HG03025 (cell line): ENCODE results near the gene AMER3.

Experiments used
- ATAC-seq: cut with Tn5 transposase; IDR thresholded peaks from one replicate; pipeline ENCODE4 v1.9.1; 2021; ENCODE audit warnings: mild to moderate bottlenecking, moderate library complexity; ENCODE audit not compliant: unreplicated experiment, low FRiP score

The AMER3 gene

DNA sequence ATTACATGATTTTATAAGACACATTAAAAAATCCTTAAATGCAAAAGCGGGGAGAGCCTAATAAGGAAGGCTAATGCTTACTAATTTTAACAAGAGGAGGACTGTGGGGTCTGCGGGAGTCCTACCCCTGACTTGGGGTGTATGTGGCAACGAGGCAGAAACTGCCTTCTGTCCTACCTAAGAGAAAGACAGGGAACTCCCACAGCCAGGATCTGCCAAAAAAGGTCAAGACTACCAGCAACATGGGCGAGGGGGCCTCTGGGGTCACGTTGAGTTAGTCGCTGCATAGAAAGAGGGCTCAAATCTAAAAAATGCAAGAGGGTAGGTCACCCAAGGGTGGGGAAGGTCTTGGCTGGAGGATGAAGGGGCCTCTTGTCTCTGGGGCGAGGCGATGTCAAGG is 529 bp upstream of the AMER3 start:
- no peak for ATAC-seq

DNA sequence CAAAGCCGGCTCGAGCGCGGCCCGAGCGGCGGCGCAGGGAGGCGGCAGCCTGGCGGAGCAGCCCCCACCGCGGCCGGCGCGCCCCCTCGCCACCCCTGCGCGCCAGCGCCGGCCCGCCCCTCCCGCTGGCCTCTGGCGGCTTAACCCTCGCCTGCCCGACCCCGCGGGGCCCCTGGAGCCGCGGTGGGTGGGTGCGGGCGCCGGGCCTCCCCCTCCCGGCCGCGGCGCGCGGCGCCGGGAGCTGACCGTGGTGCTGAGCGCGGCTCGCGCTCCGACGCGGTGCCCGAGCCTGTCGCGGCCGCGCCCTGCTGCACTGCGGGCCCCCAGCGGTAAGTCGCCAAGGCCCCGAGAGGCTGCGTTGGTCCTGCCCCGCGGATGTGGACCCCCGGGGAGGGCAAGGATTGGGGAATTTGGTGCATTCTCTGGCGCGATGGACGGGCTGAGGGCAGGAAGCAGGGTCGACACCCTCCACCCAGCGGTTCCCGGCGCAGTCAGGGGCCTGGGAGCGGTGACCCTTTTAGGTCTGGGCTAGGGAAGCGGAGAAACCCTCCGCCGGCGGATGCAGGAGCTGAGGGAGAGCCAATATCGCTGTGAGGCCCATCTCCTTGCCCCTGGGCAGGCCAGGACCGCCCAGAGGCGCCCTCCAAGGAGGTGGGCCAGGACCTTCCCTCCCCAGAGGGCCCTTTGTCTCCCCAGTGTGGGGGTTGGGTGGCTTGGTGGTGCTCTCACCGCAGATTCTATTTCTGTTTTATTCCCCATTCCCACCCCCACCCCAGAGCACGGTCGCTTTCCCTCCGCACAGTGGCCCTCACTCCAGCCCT is 923 bp downstream of the AMER3 start:
- ATAC-seq, result no peak

DNA sequence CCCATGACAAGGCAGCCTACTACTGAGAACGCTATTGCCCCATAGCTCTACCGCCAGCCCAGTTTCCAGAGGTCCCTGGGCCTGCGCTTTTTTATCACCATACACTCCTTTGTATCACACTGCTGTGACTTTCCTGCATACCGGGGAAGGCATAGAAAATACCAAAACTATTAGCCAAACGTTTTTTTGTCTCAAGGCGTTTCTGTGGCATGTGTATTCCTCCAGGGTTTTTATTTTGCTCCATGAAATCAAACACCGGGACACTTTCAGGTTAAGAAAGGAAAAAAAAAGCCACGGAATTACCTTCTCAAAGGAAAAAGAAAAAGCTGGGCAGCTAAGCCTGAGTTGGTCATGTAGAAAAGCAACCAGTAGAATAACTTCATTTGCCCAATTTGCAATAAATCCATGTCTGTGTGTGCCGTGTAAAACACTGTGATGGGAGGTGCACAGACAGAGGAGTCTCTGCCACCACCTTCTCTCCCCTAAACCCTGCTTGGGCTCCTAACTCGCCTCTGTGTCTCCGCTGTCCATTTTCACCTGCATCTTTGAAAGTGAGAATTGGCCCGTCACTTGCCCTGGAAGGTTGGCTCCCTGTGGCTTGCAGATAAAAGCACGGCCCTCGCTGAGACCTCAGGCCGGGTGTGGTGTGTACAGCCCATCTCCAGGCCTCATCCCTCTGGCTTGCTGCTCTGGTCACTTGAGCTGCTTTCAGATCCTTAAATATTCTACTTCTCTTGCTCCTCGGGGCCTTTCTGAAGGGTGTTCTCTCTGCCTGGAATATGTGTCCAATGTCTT is 1.7 kb downstream of the AMER3 start:
- ATAC-seq, result no peak

DNA sequence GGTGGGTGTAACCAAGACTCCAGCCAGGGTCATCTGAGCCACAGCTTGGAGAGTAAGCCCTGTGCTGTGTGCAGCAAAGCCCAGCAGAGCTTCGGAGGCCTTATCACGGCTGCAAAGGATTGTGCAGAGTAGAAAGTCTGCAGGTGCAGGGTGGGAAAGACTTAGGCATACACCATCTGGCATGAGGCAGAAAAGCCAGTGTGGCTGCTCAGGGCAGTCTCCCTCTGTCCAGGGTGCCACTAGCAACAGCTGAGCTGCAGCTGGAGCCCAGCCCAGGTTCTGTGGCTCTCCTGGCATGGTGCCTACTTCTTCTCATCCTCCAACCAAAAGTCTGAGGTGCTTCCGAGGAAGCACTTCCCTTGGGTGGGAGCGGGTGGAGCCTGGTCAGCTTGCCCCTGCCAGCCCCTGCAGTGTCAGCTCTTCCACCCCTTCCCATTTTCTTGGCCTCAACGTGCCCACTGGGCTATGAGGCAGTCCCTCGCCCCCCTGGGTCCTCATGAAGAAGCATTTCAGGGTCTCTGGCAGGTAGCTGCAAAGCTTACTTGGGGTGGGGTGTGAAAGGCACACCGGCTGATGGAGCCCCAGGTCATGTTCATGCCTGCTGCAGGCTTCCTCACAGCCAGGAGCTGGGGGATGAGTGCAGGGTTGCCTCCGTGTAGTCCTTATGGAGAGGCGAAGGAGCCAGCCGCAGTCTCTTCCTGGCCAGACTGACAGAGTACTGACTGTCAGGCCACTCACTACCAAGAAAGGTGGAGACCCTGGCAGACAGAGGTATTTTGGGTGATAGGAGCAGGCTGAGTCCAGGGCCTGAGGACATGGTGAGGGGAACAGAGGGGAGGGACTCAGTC is 4.8 kb downstream of the AMER3 start:
- ATAC-seq, result no peak

DNA sequence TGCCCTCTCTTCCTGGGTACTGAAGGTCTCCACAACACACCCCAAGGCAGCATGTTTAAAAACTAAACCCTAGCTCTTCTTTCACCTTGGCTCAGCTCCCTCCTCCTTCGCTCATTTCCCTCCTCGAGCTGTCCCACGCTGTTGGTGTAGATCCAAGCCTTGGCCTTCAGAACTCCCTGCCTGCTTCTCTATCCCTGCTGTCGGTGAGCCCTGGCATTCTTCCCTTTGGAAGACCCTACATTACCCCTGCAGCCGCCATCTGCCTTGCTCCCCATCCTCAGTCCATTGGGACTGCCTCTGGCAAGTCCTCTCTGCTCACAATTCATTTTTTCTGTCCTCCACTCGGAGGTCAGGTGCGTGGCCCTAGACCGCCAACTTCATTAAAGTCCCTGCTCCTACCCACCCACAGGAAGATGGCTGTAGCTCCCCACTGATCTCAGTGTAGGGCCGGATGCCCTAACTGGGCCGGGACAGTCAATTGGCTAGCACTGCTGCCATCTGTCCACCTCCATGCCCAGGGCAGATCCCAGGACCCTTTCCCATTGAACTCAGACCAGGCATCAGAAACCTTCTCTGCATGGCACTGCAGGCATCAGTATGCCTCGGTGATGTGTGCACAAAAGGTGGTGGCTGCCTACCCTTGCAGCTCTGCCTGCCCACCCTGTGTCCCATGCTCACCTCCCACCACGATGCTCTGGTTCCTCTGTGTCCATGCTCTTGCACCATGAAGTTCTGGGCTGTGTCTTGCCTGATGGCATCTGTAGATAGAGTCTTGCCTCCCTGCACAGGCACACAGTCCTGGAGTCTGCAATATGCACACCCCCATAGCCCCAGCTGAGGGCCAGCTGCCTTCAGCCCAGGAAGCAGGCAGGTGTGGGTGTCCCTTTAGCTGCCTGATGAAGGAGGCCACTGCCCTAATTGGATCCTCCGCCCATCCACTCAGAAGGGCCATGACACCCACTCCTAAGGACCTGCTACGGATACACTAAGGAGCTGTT is 5.7 kb downstream of the AMER3 start:
- ATAC-seq, result no peak

DNA sequence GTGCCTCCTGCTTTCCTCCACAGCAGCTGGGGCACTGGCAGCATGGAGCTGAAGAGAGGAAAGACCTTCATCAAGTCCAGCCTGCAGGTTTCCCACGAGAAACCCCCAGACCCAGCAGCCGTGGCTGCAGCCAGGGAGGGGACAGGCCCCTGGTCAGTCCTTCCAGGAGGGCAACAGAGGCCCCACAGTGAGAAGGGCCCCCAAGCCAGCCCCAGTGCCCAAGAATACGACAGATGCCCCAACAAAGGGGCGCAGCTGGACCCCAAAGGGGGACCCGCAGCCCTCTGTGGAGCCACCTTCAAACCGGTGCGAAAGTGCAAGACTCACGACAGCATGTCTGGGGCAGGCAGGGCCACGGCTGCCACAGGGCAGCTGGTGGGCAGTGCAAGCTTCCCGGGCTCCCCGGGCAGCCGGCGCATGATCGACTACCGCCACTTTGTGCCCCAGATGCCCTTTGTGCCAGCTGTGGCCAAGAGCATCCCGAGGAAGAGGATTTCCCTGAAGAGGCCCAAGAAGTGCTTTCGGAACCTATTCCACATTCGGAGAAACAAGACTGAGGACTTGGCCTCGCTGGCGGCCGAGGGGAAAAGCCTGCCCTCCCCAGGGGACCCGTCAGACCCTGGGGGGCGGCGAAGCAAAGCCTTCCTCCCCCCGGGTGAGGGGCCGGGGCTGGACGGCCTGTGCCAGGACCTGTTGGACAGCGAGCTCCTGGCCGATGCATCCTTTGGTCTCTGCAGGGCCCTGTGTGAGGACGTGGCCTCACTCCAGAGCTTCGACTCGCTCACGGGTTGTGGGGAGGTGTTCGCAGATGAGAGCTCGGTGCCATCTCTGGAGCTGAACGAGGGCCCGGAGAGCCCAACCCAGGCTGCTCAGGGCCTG is 6.9 kb downstream of the AMER3 start:
- no peak for ATAC-seq

DNA sequence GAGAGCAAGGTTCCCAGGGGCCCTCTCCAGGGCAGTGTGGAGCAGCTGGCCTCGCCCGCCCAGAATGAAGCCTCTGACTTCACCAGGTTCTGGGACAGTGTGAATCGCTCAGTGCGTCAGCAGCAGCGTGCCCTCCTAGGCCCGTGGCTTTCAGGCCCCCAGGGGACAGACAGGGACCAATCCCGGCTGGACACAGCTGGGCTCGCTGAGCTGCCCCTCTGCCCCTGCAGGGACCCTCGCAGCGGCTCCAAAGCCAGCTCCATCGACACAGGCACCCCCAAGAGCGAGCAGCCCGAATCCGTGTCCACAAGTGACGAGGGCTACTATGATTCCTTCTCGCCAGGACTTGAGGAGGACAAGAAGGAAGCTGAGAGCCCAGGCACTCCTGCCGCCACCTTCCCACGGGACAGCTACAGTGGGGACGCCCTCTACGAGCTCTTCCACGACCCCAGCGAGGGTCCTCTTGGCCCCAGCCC is 7.6 kb downstream of the AMER3 start:
- no peak for ATAC-seq

DNA sequence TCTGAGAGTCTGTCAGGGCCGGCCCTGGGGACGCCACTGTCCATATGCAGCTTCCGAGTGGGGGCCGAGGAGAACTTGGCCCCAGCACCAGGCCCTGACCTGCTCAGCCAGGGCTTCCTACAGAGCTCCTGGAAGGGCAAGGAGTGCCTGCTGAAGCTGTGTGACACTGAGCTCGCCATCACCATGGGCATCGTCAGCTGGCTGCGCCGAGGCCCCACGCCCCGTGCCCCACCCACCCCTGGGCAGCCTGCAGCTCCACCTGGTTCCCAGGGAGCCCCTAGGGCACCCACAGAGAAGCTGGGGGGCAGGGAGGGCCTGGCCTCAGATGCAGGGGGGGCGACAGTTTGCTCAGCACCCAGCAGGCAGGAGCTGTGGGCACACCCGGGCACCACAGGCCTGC is 8.1 kb downstream of the AMER3 start:
- ATAC-seq, result no peak

DNA sequence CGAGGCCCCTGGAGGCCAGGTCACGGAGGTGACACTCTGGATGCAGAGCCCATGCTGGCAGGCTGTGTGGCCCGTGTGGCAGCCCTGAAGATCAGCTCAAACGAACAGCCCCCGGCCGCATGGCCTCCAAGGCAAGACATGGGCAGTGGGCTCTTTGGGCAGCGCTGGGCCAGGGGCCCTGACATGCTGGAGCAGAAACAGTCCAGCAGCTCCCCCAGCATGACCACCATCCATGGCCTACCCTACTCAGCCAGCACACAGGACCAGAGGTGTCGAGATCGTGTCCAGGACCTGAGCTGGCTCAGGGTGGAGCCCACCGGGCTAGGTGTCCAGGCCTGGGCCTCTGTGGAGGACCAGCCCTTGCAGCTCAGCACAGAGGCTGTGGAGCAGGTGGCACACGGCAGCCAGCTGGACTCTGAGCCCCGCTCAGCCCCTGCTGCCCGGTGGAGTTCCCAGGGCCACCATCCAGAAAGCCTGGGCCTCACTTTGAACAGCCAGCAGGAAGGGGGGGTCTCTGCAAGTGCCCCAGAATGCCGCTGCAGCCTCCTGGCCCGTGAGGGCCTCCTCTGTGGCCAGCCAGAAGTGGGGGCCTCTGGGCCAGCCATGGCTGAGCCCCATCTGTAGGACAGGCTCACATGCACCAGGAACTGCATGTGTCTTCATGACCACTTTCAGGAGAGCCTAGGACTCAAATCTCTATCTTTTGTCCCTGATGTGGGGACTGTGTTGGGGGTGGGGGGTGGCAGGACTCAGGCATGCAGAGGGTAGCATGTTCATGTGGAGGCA is 8.9 kb downstream of the AMER3 start:
- no peak for ATAC-seq

DNA sequence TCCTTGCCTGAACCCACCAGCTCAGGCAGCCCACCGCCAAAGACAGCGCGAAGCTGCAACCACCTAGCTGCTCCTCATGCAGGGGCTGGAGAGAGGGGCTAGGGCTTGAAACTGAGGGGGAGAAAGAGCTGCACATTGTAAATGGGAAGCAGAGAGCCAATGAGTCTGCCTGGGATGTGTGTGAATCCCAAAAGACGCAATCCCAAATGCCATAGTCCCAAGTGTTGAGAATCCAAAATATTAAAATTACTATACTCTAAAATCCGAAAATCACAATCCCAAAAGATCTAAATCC is 9.4 kb downstream of the AMER3 start:
- ATAC-seq, result no peak

DNA sequence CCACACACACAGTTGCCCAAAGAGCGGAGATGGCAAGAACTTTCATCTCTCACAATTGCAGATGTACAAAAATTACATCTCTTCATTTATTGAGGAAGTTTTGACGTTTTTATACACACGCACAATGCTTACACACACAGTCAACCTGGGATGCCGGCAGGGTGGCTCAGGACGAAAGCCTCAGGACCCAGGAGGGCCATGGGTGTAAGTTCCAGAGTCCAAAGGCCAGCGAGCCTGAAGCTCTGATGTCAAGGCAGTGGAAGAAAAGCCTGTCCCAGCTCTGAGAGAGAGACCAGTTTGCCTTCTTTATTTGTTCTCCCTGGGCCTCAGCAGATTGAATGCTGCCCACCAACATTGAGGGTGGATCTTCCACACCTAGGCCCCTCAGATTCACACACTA is 10.1 kb downstream of the AMER3 start:
- no peak for ATAC-seq

DNA sequence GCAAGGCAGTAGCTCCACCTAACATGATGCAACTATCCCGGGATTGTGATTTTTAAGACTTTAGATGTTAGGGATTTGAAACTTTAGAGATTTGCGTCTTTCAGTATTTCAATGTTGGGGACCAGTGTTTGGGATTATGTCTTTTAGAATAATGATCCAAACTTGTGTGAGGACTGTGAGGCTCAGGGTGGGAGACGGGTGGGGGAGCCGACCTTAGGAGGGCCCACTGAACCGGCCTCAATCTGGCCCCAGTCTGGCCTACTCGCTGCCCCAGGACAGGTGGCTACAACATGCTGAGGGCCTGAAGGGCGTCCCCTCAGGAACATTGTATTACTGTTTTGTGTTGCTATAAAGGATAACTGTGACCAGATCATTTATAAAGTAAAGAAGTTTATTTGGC is 10.7 kb downstream of the AMER3 start:
- ATAC-seq, result no peak

DNA sequence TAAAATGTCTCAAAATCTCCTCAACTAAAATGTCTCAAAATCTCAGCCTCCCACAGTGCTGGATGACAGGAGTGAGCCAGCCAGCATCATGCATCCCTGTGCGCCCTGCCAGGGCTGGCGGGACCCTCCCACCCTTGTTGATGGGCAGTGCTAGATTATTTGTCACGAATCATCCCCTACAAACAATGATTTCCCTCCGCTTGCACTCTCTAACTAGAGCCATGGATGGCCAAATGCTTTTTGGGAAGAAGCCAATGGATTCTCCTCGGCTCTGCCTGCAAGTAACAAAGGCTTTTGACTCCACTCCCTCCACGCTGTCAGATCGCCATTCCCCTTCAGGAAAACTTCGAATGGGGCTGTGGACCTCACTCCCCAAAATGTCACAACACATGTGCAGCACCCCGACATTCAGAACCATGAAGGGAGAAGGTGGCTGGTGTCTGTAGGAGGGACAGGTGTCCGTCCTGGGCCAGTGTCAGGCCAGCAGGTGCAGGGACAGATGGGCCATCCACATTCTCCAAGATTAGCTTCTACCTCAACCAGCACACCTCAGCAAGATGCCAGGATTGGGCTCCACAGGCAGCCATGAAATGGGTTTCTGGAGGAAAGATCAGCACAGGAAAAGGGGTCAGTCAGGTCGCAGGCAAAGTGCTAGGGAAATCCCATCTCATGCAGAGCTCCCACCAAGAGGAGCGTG is 11.5 kb downstream of the AMER3 start:
- no peak for ATAC-seq

DNA sequence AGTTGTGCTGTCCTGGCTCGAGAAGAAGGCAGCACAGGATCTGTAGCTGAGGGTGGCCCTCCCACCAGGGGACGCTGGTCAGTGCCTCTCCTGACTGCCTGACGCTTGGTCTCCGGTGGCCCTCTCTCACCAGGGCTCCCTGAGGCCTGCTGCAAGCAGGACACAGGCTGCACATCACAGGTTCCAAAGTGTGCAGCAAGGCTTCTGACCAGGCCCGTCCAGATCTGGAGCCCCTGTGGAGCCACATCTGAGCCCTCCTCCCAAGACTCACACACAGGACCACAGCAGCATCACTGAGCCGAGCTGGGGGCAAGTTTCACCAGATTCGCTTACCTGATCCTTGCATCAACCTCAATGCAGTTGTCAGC is 12.1 kb downstream of the AMER3 start:
- ATAC-seq, result no peak

DNA sequence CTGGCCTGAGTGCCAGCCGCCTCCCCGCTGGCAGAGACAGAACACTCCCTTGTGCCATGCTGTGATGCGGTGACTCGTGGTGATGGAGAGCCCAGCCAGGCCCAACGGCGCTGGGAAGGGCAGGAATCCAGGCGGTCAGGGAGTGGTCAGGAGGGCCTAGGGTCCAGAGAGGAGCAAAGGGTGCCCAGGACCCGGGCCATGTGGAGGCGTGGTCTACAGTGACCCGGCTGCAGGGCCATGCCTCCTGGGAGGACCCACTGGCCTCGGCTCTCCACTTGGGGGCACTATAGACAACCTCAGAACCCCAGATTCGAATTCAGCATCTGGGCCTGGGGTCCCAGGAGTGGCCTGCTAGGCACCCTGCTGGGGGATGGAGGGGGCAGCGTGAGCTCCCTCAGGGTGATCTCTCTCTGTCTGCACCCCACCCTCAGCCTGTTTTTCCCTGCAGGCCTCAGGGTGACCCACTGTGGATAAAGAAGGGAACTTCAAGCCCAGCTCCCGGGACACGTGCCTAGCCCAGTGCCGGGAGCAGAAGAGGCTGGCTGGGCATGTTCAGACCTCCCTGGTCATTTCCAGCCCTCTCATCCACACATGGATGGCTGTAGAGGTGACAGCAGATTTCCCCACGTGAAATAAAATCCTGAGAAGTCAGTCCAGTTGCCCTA is 13.0 kb downstream of the AMER3 start:
- ATAC-seq, result no peak

DNA sequence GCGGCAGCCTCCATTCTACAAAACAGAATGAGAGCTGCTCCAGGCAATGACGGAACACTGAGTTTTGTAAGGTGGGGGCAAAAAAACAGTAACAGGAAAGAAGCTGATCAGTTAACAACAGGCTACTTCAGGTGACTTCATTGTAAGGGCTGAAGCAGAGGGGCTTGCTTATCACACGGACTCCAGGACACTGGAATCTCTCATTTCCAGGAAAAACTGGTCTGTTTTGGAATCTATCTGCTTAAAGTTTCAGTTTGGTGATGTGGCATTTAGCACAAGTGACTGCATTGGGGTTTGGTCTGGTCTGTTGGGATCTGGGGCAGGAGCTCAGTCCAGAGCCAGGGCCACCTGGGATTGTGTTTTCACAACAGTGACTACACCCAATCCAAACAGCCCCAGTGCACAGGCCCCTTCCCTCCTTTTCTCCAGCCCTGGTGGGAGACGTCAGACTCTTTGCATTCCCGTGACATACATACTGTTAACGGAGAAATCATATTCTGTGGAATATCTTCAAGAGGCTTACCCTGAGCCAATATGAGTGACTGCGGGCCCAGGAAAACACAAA is 14.1 kb downstream of the AMER3 start:
- no peak for ATAC-seq

DNA sequence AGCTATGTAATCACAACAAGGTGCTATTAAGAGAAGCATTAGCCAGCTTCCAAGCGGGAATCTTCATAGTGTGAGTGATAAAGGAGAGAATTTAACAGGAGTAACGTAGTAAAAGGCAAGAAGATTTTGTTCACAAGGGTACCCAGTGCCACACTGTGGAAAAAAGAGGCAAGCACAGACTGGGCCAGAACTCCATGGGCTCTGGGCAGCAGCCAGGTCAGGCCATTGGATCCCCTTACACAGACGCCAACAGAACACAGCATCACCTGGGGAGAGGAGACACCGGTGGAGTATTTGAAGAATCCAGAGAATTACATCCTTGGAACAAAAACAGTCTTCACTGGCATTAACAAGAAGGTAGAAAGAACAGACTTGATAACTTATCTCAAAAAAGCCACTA is 21.2 kb downstream of the AMER3 start:
- no peak for ATAC-seq
